Measurements from ENCODE around the gene FLNB.

- TF ChIP-seq CTCF (IDR thresholded peaks at IDR 0.05) (peak in 1 of 6 experiments; percentile 1), POLR2A (IDR thresholded peaks at IDR 0.05) (no peak)
These were observed 40.1 kb downstream of the FLNB start for GRCh38 chr3:58048301-58048700.

Measured in adrenal gland (tissue), 5 donors.